HG02852 (cell line): Measurements from ENCODE around the gene TIMM44.
"Not testable (repeated sequence)": the region's sequence is repeated elsewhere in the genome, so short reads cannot be mapped to it uniquely, and the experiment has no call there.

ENCODE experiments used
- ATAC-seq: cut with Tn5 transposase; IDR thresholded peaks from one replicate; pipeline ENCODE4 v1.9.1; 2021; ENCODE audit warnings: mild to moderate bottlenecking, moderate library complexity; ENCODE audit not compliant: unreplicated experiment

Gene TIMM44

GRCh38 chr19:7977021-7977722 lies 33.7 kb upstream of the TIMM44 start:
- no peak for ATAC-seq

DNA sequence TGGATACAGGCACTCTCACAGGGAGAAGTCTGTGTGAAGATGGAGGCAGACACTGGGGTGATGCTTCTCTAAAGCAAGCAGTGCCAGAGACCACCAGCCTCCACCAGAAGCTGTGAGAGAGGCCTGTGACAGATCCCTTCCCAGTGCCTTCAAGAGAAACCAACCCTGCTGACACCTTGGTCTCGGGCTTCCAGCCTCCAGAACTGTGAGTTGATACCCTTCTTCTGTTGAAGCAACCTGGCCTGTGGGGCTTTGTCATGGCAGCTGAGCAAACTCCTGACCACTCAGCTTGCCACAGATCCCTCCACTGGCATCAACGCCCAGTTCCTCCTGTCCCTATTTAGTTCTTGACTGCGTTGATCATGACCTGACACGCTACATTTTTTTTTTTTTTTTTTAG lies 33.0 kb upstream of the TIMM44 start:
- ATAC-seq = no peak

- ATAC-seq = no peak
These were observed 31.6 kb upstream of the TIMM44 start for GRCh38 chr19:7975037-7975436.

GRCh38 chr19:7973883-7974282 lies 30.4 kb upstream of the TIMM44 start:
- ATAC-seq = no peak

GRCh38 chr19:7971553-7972520 lies 28.4 kb upstream of the TIMM44 start:
- no peak for ATAC-seq

- no peak for ATAC-seq
These were observed 27.4 kb upstream of the TIMM44 start for GRCh38 chr19:7970716-7971448.

- no peak for ATAC-seq
These were observed 26.1 kb upstream of the TIMM44 start for GRCh38 chr19:7969555-7969939.

DNA sequence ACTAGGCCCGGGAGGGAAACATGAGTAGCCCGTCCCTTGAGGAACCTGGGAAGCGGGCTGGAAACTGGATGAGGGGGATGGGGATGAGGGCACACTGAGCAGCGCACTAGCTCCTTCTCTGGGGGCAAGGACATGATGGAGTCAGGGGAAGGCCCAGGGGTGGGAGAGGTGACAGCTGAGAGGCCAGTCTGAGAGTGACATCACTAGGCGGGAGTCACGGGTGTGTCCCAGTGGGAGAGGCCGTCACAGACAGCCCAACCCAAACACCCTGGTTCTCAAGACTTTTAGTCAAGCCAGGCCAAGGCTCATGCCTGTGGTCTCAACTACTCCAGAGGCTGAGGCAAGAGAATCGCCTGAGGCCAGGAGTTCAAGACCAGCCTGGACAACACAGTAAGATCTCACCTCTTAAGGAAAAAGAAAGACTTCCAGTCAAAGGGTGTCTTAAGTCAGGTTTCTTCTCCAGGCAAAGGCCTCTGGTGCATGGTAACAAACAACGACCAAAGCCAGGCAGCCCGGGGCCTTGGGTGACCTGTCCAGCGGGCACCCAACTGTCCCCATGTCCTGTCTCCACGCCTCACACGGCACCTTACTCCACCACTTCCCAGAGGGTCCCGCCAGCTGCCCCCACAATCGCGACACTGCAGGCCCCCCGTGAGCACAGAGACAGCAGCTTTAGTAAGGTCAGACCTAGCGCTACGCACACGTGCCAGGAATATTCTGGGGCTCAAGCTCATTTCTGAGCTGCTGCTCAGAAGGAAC lies 25.5 kb upstream of the TIMM44 start:
- ATAC-seq = no peak

DNA sequence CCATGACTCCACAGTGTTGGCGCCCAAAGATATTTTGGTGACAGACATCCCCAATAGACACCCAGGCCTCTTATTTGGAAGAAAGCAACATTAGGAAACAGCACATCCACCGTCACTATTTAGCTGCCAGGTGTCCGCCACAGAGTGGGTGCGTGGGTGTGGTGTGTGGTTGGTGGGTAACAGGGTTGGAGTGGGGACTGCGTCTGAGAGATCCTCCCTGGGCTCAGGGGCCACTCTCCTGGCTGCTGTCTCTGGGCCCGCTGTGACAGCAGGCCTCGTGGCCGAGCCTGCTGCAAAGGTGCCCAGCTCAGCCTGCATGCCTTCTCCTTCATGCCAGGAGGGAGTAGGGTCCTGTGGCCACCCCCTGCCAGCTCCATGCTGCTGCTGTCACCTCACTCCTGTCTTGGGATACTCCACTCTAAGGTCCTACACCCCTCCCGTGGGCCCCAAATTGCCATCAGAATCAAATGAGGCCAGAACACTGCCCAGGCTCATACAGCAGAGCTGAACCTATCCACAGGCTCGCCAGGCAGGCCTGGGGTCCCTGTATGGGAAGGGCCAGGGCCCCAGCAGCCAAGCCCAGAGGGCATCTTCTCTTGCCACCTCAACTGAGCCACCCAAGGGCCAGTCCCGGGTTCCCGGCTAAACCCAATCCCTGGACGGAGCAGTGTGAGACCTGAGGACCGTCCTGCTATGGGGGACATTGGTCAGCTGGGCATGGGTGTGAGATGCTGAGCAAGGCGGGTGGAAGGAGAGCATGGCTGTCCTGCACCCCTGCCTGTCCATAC lies 24.7 kb upstream of the TIMM44 start:
- ATAC-seq = no peak

DNA sequence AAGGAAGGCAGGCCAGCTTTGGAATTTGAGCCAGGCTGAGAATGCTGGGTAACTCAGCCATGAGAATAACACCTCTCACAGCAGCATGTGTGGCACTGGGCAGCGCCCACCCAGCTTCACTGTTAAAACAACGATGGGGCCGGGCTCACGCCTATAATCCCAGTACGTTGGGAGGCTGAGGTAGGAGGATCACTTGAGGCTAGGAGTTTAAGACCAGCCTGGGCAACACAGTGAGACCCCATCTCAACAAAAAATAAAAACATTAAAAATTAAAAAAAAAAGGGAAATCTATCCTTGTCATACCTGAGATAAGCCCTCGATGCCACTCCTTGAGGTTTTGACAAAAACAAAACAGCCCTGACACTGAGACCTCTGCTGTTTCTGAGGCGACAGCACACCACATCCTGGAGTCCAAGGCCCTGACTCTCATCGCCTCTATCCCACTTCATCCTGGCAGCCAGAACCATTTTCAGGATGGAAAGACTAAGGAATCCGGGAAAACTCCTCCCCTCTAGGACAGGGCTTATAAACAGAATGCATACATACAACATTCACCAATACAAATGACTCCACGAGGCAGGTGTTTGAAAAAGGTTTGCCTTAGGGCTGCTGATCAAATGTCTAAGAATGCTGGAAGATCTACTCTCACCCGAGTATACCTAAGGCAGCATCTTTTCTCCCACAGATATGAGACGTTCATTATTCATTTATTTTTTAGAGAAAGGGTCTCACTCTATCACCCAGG lies 22.6 kb upstream of the TIMM44 start:
- ATAC-seq = no peak

- ATAC-seq = no peak
These were observed 21.9 kb upstream of the TIMM44 start for GRCh38 chr19:7965259-7965841.

DNA sequence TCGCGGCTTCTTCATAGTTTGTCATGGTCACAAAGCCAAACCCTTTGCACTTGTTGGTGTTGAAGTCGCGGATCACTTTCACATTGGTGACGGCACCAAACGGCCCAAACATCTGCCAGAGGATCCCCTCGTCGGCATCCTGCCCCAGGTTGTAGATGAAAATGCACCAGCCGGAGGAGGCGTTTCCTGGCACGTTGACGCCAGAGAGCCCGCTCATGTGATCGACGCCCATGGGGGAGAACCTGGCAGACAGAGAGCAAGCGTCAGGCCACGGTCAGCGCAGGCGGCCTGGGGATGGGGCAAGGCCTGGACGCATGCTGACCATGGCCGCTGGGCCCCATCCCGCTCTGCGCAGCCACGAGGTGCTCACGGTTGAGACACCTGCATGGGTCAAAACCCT lies 20.1 kb upstream of the TIMM44 start:
- ATAC-seq = no peak

DNA sequence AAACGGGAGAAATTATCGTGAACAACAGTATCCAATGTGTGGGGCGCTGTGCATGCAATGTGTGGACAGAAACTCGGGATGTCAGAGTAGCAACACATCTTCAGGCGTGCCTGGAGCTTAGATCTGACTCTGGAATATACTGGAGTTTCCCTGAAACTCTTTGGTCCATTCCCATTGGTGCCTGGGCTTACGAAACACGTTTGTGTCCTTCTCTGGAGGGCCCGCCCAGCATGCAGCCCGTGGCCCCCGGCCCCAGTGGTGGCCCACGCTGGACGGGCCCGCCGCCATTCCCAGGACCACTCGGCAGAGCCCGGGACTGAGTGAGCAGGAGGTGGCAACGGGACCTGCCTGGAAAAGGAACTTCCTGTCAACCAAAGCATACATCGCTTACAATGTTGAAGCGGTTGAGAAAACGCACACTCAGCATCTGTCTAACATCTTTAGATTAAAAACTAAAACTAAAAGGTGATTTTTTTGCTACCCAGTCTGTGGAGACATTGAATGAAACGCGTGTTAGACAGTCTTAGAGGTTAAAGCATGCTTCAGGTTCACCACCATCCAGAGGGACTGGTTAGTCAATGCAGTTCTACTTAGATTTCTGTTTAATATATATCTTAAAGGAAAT lies 19.3 kb upstream of the TIMM44 start:
- ATAC-seq = no peak

DNA sequence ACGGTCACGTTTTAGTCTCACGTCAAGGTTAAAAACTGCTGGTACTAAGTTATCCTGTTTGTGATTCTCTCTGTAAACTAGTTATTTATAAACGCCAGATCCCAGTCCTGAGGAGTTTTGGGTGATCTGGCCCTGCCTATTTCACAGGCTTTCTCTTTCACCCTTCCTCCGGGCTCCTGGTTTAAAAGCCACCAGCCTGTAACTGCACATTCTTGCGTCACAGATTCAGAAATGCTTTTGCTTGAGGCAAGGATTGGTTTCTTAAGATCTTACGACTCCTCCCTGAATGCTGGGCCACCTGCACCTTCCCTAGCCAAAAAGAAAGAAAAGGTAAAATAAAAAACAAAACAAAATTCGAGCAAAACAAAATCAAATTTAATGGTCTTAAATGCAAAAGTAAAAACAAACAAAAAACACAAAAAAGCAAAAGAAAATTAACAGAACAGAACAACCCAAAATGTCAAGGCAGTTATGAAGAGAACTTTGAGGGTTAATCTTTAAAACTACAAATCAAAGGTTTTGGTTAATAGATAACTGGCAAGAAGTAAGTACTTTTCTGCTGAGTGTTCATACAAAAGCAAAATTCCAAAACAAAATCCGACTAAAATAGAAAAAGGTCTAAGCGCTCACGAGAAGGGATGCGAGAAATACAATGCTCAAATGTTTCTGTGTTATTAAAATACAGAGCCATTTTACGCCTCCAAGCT lies 18.6 kb upstream of the TIMM44 start:
- ATAC-seq = no peak

DNA sequence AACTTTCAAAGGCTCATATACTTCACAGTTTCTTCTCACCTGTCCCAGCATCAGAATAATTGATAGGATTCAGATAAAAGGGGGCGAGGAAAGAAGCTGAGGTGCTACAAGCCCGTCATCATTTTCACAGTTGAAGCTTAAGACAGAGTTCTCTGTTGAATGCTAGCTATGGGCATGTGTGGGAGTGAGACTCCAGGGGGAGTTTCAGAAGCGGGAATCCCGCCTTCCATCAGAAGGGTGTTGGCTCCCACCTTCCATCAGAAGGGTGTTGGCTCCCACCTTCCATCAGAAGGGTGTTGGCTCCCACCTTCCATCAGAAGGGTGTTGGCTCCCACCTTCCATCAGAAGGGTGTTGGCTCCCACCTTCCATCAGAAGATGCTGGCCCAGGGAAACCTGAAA lies 17.6 kb upstream of the TIMM44 start:
- not testable (repeated sequence) for ATAC-seq

GRCh38 chr19:7959211-7959610 lies 15.7 kb upstream of the TIMM44 start:
- no peak for ATAC-seq

GRCh38 chr19:7955696-7956095 lies 12.2 kb upstream of the TIMM44 start:
- ATAC-seq = no peak

- ATAC-seq = no peak
These were observed 10.1 kb upstream of the TIMM44 start for GRCh38 chr19:7953576-7953975.
